Measurements from ENCODE around the gene FUT7.

Gene FUT7

GRCh38 chr9:137070906-137071275 lies 39.0 kb upstream of the FUT7 start:
- no peak for DNase-seq (ENCODE audit: low read depth)

GRCh38 chr9:137070201-137070905 lies 38.5 kb upstream of the FUT7 start, which contains the start of gene SAPCD2:
SAPCD2 (minus strand) TSS chr9:137070557; CDS start chr9:137070460, 97 bp downstream.
- peak; percentile 70 for DNase-seq (ENCODE audit: low read depth)
- TF ChIP-seq CTCF (IDR thresholded peaks at IDR 0.05; ENCODE audit: low read depth, low read length, missing control alignments), result no peak
- H3K4me3 ChIP-seq (ENCODE audit: low read depth, low read length), result peak within 1 kb of the TSS; percentile 77

More at GRCh38 chr9:137070906-137071275, 39.0 kb upstream of the FUT7 start:
- TF ChIP-seq CTCF (IDR thresholded peaks at IDR 0.05; ENCODE audit: low read depth, low read length, missing control alignments), result no peak
- peak overlapping the region; percentile 77 for H3K4me3 ChIP-seq (ENCODE audit: low read depth, low read length)

GRCh38 chr9:137069508-137070091 lies 37.7 kb upstream of the FUT7 start:
- DNase-seq (ENCODE audit: low read depth), result no peak
- H3K4me3 ChIP-seq (ENCODE audit: low read depth, low read length), result peak overlapping the region; percentile 77
- TF ChIP-seq CTCF (IDR thresholded peaks at IDR 0.05; ENCODE audit: low read depth, low read length, missing control alignments), result no peak

GRCh38 chr9:137068539-137069507 lies 36.9 kb upstream of the FUT7 start:
- no peak for TF ChIP-seq CTCF (IDR thresholded peaks at IDR 0.05; ENCODE audit: low read depth, low read length, missing control alignments)
- DNase-seq (ENCODE audit: low read depth), result no peak
- peak overlapping the region; percentile 77 for H3K4me3 ChIP-seq (ENCODE audit: low read depth, low read length)

GRCh38 chr9:137067860-137068538 lies 36.1 kb upstream of the FUT7 start:
- peak; percentile 78 for TF ChIP-seq CTCF (IDR thresholded peaks at IDR 0.05; ENCODE audit: low read depth, low read length, missing control alignments)
- H3K4me3 ChIP-seq (ENCODE audit: low read depth, low read length), result peak overlapping the region; percentile 77
- peak; percentile 79 for DNase-seq (ENCODE audit: low read depth)

GRCh38 chr9:137066096-137066861 lies 34.4 kb upstream of the FUT7 start:
- no peak for DNase-seq (ENCODE audit: low read depth)
- H3K4me3 ChIP-seq (ENCODE audit: low read depth, low read length), result no peak overlapping the region
- no peak for TF ChIP-seq CTCF (IDR thresholded peaks at IDR 0.05; ENCODE audit: low read depth, low read length, missing control alignments)
